ENCODE data around the gene THRA. TPM values are rescaled to one million over a fixed set of nuclear protein-coding genes. Genes with fewer than 3 reads are reported as not detected.
A peak's percentile ranks its signal among the peaks of the same experiment; 100 is the strongest.

THRA gene
- total and polyA plus RNA-seq, 12 donors, result 29.8 to 102 (median 67.1) TPM

- Histone ChIP-seq H3K27me3 (no peaks in the 10 kb centered on the region), H3K4me3 (peak overlapping the region in 6 of 10 donors; percentile 46 to 59 (median 56)), H3K36me3 (no peaks in the 10 kb centered on the region), H3K4me1 (peaks cover 45 to 68% (median 64%) of the 10 kb centered on the region in 9 donors), H3K27ac (peak overlapping the region; percentile 71 to 99 (median 93)), H3K9me3 (no peaks in the 10 kb centered on the region)
- intact Hi-C loops (cut with DNase I), result loop anchor here (1.0 to 10.0 kb wide), 13 partner anchors 28 to 232 kb away; partner anchors contain the start of genes THRA (in 7 of the 10) and CASC3 (in 1 of the 10)
- peak in 1 of 2 donors; percentile 40 for DNase-seq
- 41% methylated on average over 4 of the region's 4 CpGs for WGBS, 2 donors
- no peak for TF ChIP-seq CTCF (IDR thresholded peaks at IDR 0.05)
- peak in 4 of 8 donors; percentile 0 to 8 (median 2) for ATAC-seq
Measured at GRCh38 chr17:40112718-40113109, 49.9 kb downstream of the THRA start.

DNA sequence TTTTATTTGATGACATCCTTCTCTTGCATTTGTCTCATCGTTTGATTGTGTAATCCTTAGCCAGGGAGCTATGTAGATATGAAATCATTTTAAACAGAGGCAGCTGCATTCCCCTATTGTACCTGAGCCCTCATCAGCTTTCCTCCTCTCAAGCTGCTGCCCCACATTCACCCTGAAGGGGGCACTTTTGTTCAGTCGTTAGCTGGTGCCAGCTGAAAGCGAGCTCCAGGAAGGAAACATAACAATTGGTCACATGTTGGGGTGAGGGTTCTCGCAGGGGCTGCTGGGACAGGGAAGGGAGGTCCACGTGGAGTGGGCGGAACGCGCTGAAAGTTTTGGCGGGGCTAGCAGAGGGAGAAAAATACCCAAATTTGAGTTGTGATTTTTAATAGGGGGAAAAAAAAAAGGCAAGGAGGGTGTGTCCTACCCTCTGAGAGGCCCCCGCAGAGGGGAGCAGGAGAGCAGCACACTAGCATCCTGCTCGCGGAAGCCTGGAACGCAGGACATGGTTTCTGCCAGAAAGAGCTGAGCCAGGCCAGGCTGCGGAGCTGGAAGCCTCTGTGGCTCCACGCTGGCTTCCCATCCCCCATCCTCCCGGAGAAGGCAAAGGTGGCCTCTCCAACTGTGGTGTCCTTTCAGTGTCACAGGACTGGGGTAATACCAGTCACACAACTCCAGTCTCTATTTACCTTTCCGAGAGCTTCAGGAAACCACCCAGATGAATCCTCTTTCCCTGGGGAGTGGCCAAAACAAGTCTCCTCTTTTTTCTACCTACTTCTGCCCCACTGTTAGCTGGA lies 50.5 kb downstream of the THRA start:
- Histone ChIP-seq H3K27ac (peak overlapping the region; percentile 71 to 99 (median 93)), H3K27me3 (no peaks in the 10 kb centered on the region), H3K4me3 (peak overlapping the region in 9 of 10 donors; percentile 32 to 59 (median 49)), H3K9me3 (no peaks in the 10 kb centered on the region), H3K36me3 (no peaks in the 10 kb centered on the region), H3K4me1 (peaks cover 41 to 62% (median 58%) of the 10 kb centered on the region in 9 donors)
- WGBS, 2 donors, result 0% methylated on average over 17 of the region's 17 CpGs
- peak; percentile 72 to 96 (median 84) for TF ChIP-seq CTCF (IDR thresholded peaks at IDR 0.05)
- DNase-seq, result peak; percentile 86 to 95
- intact Hi-C loops (cut with DNase I), result loop anchor here (1.0 to 10.0 kb wide), 13 partner anchors 27 to 231 kb away; partner anchors contain the start of genes THRA (in 7 of the 10) and CASC3 (in 1 of the 10)
- ATAC-seq, result peak; percentile 70 to 79 (median 75)

GRCh38 chr17:40113907-40114245 lies 51.1 kb downstream of the THRA start:
- Histone ChIP-seq H3K4me1 (peaks cover 36 to 56% (median 52%) of the 10 kb centered on the region in 9 donors), H3K27me3 (no peaks in the 10 kb centered on the region), H3K9me3 (no peaks in the 10 kb centered on the region), H3K4me3 (peak overlapping the region in 9 of 10 donors; percentile 32 to 59 (median 49)), H3K27ac (peak overlapping the region; percentile 71 to 99 (median 93)), H3K36me3 (no peaks in the 10 kb centered on the region)
- intact Hi-C loops (cut with DNase I), result loop anchor here (1.0 to 10.0 kb wide), 13 partner anchors 27 to 231 kb away; partner anchors contain the start of genes THRA (in 7 of the 10) and CASC3 (in 1 of the 10)
- no peak for TF ChIP-seq CTCF (IDR thresholded peaks at IDR 0.05)
- no peak for DNase-seq
- no peak for ATAC-seq
- 36 to 43% methylated on average over 5 of the region's 5 CpGs for WGBS, 2 donors

- Histone ChIP-seq H3K27me3 (no peaks in the 10 kb centered on the region), H3K9me3 (no peaks in the 10 kb centered on the region), H3K4me1 (peaks cover 29 to 49% (median 42%) of the 10 kb centered on the region in 9 donors), H3K36me3 (no peaks in the 10 kb centered on the region), H3K27ac (no peak overlapping the region), H3K4me3 (no peak overlapping the region)
- 60 to 73% methylated on average over 2 of the region's 2 CpGs for WGBS, 2 donors
- no peak for TF ChIP-seq CTCF (IDR thresholded peaks at IDR 0.05)
- intact Hi-C loops (cut with DNase I), result loop anchor here in 4 of 10 donors (10.0 kb wide), 4 partner anchors 50 to 230 kb away; partner anchors contain the start of gene THRA (in 2 of the 4)
- ATAC-seq (no peak), DNase-seq (no peak)
Measured at GRCh38 chr17:40115101-40115436, 52.3 kb downstream of the THRA start.
